Activated B cell treated with CpG ODN at 0.5 μM for 24 hours (primary cell): ENCODE results near the gene PLXNA4. TPM values are rescaled to one million over a fixed set of nuclear protein-coding genes. Genes with fewer than 3 reads are reported as not detected.

ENCODE experiments used
- ATAC-seq: fragments of 200-7000 bp; cut with Tn5 transposase; one replicate; pipeline ENCODE4 v1.10.0; 2021; ENCODE audit warnings: low read depth, mild to moderate bottlenecking, moderate library complexity
- CTCF ChIA-PET: fragments of 350-600 bp; sonication (Branson Sonifier 250); formaldehyde crosslinking; loops from one replicate; lab custom pipeline; 2021; ENCODE audit warnings: antibody characterized with exemption; lab: Charles Lee
- POLR2A ChIA-PET: fragments of 350-600 bp; sonication (Branson Sonifier 250); formaldehyde crosslinking; loops from one replicate; lab custom pipeline; 2021; ENCODE audit warnings: antibody characterized with exemption; lab: Charles Lee
- DNase-seq: peaks from one replicate; pipeline ENCODE4 v3.0.0; 2022
- H3K27ac Mint-ChIP-seq: one replicate; pipeline ENCODE4 v1.8.0; 2020; ENCODE audit warnings: mixed read lengths
- H3K27me3 Mint-ChIP-seq: one replicate; pipeline ENCODE4 v1.8.0; 2021; ENCODE audit warnings: mixed read lengths
- H3K36me3 Mint-ChIP-seq: one replicate; pipeline ENCODE4 v1.8.0; 2021; ENCODE audit warnings: low read depth, mixed read lengths
- H3K4me1 Mint-ChIP-seq: one replicate; pipeline ENCODE4 v1.8.0; 2021; ENCODE audit warnings: mixed read lengths
- H3K4me3 Mint-ChIP-seq: one replicate; pipeline ENCODE4 v1.8.0; 2020; ENCODE audit warnings: mild to moderate bottlenecking, mixed read lengths
- H3K9me3 Mint-ChIP-seq: one replicate; pipeline ENCODE4 v1.8.0; 2020; ENCODE audit warnings: mixed read lengths
- CTCF ChIP-seq: fragments of 200-600 bp; IDR thresholded peaks from one replicate; pipeline ENCODE4 v1.8.0; 2022; ENCODE audit warnings: antibody characterized with exemption, mild to moderate bottlenecking
- intact Hi-C: fragments of 100-400 bp; cut with micrococcal nuclease; formaldehyde crosslinking; loops from one replicate; pipeline ENCODE4 v1.15.1; 2024
- total RNA-seq: library from RNA; stranded (reverse); gene quantifications from 2 replicates; pipeline ENCODE4 v1.2.3, GENCODE V29; 2022

Gene PLXNA4
- total RNA-seq, 1 donor from 2014 or later, result not detected

- Mint-ChIP-seq H3K27me3 (peaks cover 4% of the 10 kb centered on the region), H3K36me3 (no peaks in the 10 kb centered on the region), H3K4me3 (no peak overlapping the region), H3K9me3 (no peaks in the 10 kb centered on the region), H3K4me1 (no peaks in the 10 kb centered on the region), H3K27ac (no peak overlapping the region)
- no peak for DNase-seq
- ATAC-seq, result no peak
- ChIA-PET CTCF (no interaction called here), POLR2A (no interaction called here)
- TF ChIP-seq CTCF, result no peak
- intact Hi-C loops, result no loop called here
These were observed 16.1 kb upstream of the PLXNA4 start for GRCh38 chr7:132592231-132592920.

- ChIA-PET CTCF (no interaction called here), POLR2A (no interaction called here)
- intact Hi-C loops, result no loop called here
- H3K27ac Mint-ChIP-seq, result no peak overlapping the region
- ATAC-seq (no peak), DNase-seq (no peak)
- H3K4me1 Mint-ChIP-seq, result no peaks in the 10 kb centered on the region
- no peak overlapping the region for H3K4me3 Mint-ChIP-seq
- no peaks in the 10 kb centered on the region for H3K9me3 Mint-ChIP-seq
- TF ChIP-seq CTCF, result no peak
- peaks cover 6% of the 10 kb centered on the region for H3K27me3 Mint-ChIP-seq
- no peaks in the 10 kb centered on the region for H3K36me3 Mint-ChIP-seq
These were observed 13.9 kb upstream of the PLXNA4 start for GRCh38 chr7:132590162-132590561.

GRCh38 chr7:132588596-132588995 lies 12.3 kb upstream of the PLXNA4 start:
- no peaks in the 10 kb centered on the region for H3K36me3 Mint-ChIP-seq
- H3K27ac Mint-ChIP-seq, result no peak overlapping the region
- no peak overlapping the region for H3K4me3 Mint-ChIP-seq
- DNase-seq, result no peak
- POLR2A ChIA-PET, result no interaction called here
- CTCF ChIA-PET, result no interaction called here
- ATAC-seq, result no peak
- H3K27me3 Mint-ChIP-seq, result peaks cover 6% of the 10 kb centered on the region
- H3K9me3 Mint-ChIP-seq, result no peaks in the 10 kb centered on the region
- no peak for TF ChIP-seq CTCF
- intact Hi-C loops, result no loop called here
- H3K4me1 Mint-ChIP-seq, result no peaks in the 10 kb centered on the region

- TF ChIP-seq CTCF, result no peak
- H3K36me3 Mint-ChIP-seq, result no peaks in the 10 kb centered on the region
- ATAC-seq (no peak), DNase-seq (no peak)
- ChIA-PET CTCF (no interaction called here), POLR2A (no interaction called here)
- H3K9me3 Mint-ChIP-seq, result no peaks in the 10 kb centered on the region
- peaks cover 27% of the 10 kb centered on the region for H3K27me3 Mint-ChIP-seq
- intact Hi-C loops, result no loop called here
- H3K4me1 Mint-ChIP-seq, result no peaks in the 10 kb centered on the region
- H3K4me3 Mint-ChIP-seq, result no peak overlapping the region
- H3K27ac Mint-ChIP-seq, result no peak overlapping the region
These were observed 8.7 kb upstream of the PLXNA4 start for GRCh38 chr7:132584796-132585494.

- DNase-seq (no peak), ATAC-seq (no peak)
- TF ChIP-seq CTCF, result no peak
- no peaks in the 10 kb centered on the region for H3K36me3 Mint-ChIP-seq
- H3K27ac Mint-ChIP-seq, result no peak overlapping the region
- intact Hi-C loops, result loop anchor here (2.0 kb wide), 1 partner anchor 263 kb away; no protein-coding TSS in a partner anchor
- no peaks in the 10 kb centered on the region for H3K9me3 Mint-ChIP-seq
- peaks cover 43% of the 10 kb centered on the region for H3K27me3 Mint-ChIP-seq
- H3K4me1 Mint-ChIP-seq, result peaks cover 9% of the 10 kb centered on the region
- CTCF ChIA-PET, result no interaction called here
- POLR2A ChIA-PET, result no interaction called here
- no peak overlapping the region for H3K4me3 Mint-ChIP-seq
These were observed 5.2 kb upstream of the PLXNA4 start for GRCh38 chr7:132581431-132581830.
